ENCODE data around the gene NIPA2.

- TF ChIP-seq GTF2F1 (IDR thresholded peaks at IDR 0.05; ENCODE audit: borderline replicate concordance, low read depth, low read length) (no peak), ZNF274 (IDR thresholded peaks at IDR 0.05; ENCODE audit: borderline replicate concordance, extremely low read depth, low read length) (no peak), CTCF (IDR thresholded peaks at IDR 0.05; ENCODE audit: control extremely low read depth in 1 of 3, insufficient read depth in 1 of 3, low read depth in 1 of 3, low read length in 3 of 3) (no peak), POLR2A (IDR thresholded peaks at IDR 0.05; ENCODE audit: control extremely low read depth in 1 of 2, low read depth in 2 of 2, low read length in 2 of 2) (no peak), USF2 (IDR thresholded peaks at IDR 0.05; ENCODE audit: low read length) (no peak), POLR2AphosphoS5 (IDR thresholded peaks at IDR 0.05; ENCODE audit: low read depth, low read length) (no peak), SAP30 (IDR thresholded peaks at IDR 0.05; ENCODE audit: insufficient read depth, insufficient replicate concordance, low read length) (no peak), TAF1 (IDR thresholded peaks at IDR 0.05; ENCODE audit: low read depth, low read length) (no peak)
These were observed 65.6 kb downstream of the NIPA2 start for GRCh38 chr15:22903961-22904534.

All from H1 (cell line).